Measurements from ENCODE around the gene CASTOR1. TPM values are rescaled to one million over a fixed set of nuclear protein-coding genes. Genes with fewer than 3 reads are reported as not detected.

CASTOR1 gene
- total RNA-seq, 6 experiments from 2014 or later = 4.5 to 8.1 (median 5.7) TPM

DNA sequence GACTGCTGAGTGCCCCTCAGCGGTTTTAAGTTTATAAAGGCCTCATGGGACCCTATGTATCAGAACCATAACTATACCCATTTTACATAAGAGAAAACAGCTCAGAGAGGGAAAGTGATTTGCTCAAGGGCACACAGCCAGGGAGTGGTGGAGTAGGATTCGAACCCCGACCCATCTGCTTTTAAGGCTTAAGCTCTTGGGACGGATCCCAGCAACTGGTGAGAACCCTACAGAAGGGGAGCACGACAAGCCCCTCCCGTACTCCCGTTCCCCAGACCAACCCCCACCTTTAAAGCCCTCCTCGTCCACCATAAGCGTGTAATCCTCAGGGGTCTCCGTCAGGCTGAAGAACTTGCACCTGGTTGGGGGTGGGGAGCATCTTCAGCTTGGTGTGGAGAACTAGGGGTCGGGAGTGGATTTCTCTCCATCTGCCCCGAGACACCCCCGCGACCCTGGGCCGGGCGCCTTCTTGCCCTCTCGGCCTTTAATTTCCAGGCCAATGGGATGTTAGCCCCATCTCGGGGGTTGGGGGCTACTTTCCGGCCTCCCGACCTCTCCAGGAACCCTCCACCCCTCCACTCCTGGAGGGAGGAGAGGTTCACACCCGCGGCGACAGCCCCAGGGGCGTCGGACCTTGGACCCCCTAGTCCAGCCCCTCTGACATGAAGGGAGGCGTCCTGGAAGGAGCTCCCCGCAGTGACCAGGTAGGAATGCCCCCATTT, 725 bp downstream of the CASTOR1 start:
- Mint-ChIP-seq H3K9me3 (no peaks in the 10 kb centered on the region), H3K36me3 (ENCODE audit: low read depth) (peaks cover 6% of the 10 kb centered on the region; the same call in 1 of the 2 replicates), H3K4me1 (ENCODE audit: low read depth) (peaks cover 27% of the 10 kb centered on the region), H3K27ac (peak overlapping the region; percentile 62), H3K4me3 (peak overlapping the region; percentile 82), H3K27me3 (ENCODE audit: insufficient read depth) (peaks cover 3% of the 10 kb centered on the region)
- TF ChIP-seq, protein P1, sequence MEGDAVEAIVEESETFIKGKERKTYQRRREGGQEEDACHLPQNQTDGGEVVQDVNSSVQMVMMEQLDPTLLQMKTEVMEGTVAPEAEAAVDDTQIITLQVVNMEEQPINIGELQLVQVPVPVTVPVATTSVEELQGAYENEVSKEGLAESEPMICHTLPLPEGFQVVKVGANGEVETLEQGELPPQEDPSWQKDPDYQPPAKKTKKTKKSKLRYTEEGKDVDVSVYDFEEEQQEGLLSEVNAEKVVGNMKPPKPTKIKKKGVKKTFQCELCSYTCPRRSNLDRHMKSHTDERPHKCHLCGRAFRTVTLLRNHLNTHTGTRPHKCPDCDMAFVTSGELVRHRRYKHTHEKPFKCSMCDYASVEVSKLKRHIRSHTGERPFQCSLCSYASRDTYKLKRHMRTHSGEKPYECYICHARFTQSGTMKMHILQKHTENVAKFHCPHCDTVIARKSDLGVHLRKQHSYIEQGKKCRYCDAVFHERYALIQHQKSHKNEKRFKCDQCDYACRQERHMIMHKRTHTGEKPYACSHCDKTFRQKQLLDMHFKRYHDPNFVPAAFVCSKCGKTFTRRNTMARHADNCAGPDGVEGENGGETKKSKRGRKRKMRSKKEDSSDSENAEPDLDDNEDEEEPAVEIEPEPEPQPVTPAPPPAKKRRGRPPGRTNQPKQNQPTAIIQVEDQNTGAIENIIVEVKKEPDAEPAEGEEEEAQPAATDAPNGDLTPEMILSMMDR (IDR thresholded peaks at IDR 0.05) = no peak
- DNase-seq = no peak

DNA sequence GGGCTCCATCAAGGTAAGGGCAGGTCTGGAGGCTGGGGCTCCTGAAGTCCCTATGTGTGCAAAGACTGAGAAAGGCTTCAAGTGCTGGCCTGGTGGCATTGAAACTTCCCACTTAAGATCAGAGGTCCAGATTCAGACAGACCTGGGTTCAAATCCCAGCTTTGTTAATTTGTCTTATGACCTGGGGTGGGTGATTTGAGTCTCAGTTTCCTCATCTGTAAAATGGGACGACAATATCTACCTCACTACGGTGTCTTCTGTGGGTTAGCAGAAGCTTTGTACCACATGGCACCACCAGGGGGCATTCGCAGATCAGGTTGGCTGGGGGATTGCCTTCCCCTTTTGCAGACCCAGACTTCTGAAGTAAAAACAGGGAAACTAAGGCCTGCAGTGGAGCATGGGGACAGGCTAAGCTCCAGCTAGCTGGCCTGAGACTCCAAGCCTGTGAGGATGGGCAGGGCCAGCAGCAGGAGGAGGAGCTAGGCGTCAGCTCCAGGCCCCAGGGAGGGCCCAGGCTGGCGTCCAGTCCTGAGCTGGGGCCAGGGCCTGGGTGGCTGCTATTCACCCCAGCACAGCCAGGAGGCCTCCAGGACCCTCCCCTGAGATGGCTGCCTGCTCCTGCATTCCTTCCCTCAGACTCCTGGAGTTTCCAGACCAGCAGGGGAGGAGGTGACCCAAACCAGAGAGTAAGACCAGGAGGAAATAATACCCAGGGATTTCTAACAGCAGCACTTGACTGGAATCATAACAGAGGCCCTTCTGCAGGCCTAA, 1.5 kb downstream of the CASTOR1 start:
- H3K9me3 Mint-ChIP-seq = no peaks in the 10 kb centered on the region
- peaks cover 27% of the 10 kb centered on the region for H3K4me1 Mint-ChIP-seq (ENCODE audit: low read depth)
- no peaks in the 10 kb centered on the region for H3K36me3 Mint-ChIP-seq (ENCODE audit: low read depth)
- peak overlapping the region; percentile 62 for H3K27ac Mint-ChIP-seq
- peak overlapping the region; percentile 82 for H3K4me3 Mint-ChIP-seq
- TF ChIP-seq, protein P1 (IDR thresholded peaks at IDR 0.05) = peak; percentile 88
- peaks cover 3% of the 10 kb centered on the region for H3K27me3 Mint-ChIP-seq (ENCODE audit: insufficient read depth)
- DNase-seq = peak; percentile 80

DNA sequence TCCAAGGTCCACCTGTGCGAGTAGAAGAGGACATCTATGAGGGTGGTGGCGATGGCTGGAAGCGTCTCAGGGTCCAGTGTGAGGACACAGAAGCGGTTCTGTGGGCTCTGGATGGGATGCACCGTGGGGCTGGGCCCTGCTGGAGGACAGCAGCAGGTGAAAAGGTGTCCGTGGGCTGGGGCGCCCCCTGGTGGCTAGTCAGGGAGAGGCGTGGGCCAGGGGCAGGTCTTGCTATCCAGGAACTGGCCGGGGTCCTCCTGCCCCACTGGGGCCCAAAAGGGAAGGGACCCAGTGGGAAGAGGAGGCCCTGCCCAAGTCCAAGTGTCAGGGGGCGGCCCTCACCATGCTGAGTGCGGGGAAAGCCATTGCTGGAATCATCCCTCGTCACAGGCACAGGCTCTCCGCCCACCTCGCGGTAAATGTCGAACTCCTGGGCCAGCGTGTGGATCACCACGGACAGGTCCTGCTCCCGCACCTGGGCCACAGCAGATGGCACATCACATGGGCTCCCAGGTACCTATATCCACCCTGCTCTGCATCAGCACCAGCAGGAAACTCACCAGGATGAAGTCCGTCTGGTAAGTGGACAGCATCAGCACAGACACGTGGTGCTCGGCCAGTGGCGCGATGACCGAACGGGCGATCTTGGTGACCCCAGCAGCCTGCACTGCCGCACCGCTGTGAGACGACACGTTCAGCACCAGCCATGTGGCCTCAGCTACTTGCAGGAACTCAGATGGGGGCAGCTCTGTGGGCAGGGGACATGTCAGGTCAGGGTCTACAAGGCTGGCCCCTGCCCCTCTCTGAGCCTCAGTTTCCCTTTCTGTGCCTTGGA, 2.3 kb downstream of the CASTOR1 start:
- no peaks in the 10 kb centered on the region for H3K36me3 Mint-ChIP-seq (ENCODE audit: low read depth)
- peaks cover 27% of the 10 kb centered on the region for H3K4me1 Mint-ChIP-seq (ENCODE audit: low read depth)
- no peaks in the 10 kb centered on the region for H3K9me3 Mint-ChIP-seq
- no peak overlapping the region for H3K27ac Mint-ChIP-seq
- H3K4me3 Mint-ChIP-seq = no peak overlapping the region
- TF ChIP-seq, protein P1 (IDR thresholded peaks at IDR 0.05) = peak; percentile 98
- no peak for DNase-seq
- H3K27me3 Mint-ChIP-seq (ENCODE audit: insufficient read depth) = peaks cover 3% of the 10 kb centered on the region

DNA sequence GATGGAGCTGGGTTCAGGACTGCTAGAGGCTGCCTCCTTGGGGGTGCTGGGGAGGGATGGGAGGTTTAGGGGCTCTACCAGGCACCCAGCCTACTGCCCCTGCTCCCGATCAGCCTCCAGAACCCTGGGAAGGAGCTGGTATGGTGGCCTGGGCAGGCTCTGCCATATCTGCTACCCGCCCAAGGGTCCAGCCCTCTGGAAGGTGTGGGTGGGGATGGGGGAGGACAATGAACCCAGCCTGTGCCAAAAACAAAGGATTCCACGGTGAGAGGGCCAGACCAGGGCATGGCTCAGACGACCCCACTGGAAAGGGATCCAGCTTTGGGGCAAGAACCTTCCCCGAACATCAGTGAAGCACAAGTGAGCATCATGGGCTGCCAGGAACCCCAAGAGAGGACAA, 3.0 kb downstream of the CASTOR1 start:
- no peaks in the 10 kb centered on the region for H3K36me3 Mint-ChIP-seq (ENCODE audit: low read depth)
- H3K27ac Mint-ChIP-seq = no peak overlapping the region
- H3K4me1 Mint-ChIP-seq (ENCODE audit: low read depth) = peaks cover 24% of the 10 kb centered on the region
- TF ChIP-seq, protein P1 (IDR thresholded peaks at IDR 0.05) = no peak
- H3K4me3 Mint-ChIP-seq = no peak overlapping the region
- H3K9me3 Mint-ChIP-seq = no peaks in the 10 kb centered on the region
- no peak for DNase-seq
- peaks cover 3% of the 10 kb centered on the region for H3K27me3 Mint-ChIP-seq (ENCODE audit: insufficient read depth)

DNA sequence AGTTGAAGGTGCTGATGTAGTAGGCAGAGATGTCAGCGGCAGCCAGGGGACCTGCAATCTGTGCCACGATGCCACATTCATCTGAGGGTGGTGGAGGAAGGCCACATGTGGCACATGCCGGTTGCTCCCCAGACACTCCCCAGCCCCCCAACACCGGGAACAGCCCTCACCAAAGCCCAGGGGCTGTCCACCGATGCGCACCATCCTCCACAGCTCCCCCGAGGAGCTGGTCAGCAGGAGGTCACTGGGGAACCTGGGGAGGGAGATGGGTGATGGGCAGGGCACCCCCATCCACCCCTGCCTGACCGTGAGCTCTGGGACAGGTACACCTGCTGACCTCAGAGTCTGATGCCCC, 3.5 kb downstream of the CASTOR1 start:
- H3K4me3 Mint-ChIP-seq = no peak overlapping the region
- DNase-seq = no peak
- peaks cover 19% of the 10 kb centered on the region for H3K4me1 Mint-ChIP-seq (ENCODE audit: low read depth)
- no peaks in the 10 kb centered on the region for H3K36me3 Mint-ChIP-seq (ENCODE audit: low read depth)
- H3K27ac Mint-ChIP-seq = no peak overlapping the region
- H3K9me3 Mint-ChIP-seq = no peaks in the 10 kb centered on the region
- peaks cover 3% of the 10 kb centered on the region for H3K27me3 Mint-ChIP-seq (ENCODE audit: insufficient read depth)
- TF ChIP-seq, protein P1 (IDR thresholded peaks at IDR 0.05) = no peak
